Lower leg skin (tissue), 3 donors: ENCODE results near the gene NOTCH2.
"Not testable (repeated sequence)": the region's sequence is repeated elsewhere in the genome, so short reads cannot be mapped to it uniquely, and the experiment has no call there.

Experiments
- CTCF ChIP-seq, 3 donors: fragments of 450-650 bp; IDR thresholded peaks; one replicate each; pipeline ENCODE4 v1.5.1; 2016; ENCODE audit warnings: antibody characterized with exemption in 3 of 3, mild to moderate bottlenecking in 3 of 3, moderate library complexity in 2 of 3
- POLR2A ChIP-seq, 2 donors: fragments of 450-650 bp; IDR thresholded peaks; one replicate each; pipeline ENCODE4 v1.6.1; 2016 to 2017; ENCODE audit warnings: antibody characterized with exemption in 2 of 2, mild to moderate bottlenecking in 1 of 2, moderate library complexity in 1 of 2

DNA sequence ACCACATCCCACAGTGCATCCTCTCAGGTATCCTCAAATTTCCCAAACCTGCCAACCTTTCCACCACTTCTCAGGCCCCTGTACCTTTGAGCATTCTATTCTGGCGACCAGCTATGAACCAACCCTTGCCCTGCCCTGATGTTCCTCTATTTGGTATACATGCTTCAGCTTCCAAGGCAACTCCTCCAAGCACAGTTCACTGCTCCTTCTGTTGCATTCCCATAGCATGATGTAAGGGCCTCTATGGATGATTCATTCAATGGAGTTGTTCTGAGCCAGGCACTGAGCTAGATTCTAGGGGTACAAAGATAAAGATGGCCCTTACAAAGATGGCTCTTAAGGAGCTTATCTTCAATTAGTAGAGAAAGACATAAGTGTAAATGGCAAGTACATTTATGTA, 21.4 kb upstream of the NOTCH2 start:
- TF ChIP-seq CTCF, POLR2A (IDR thresholded peaks at IDR 0.05): not testable (repeated sequence)
